Smooth muscle cell (in vitro differentiated cells): ENCODE results near the gene MTTP. TPM values are rescaled to one million over a fixed set of nuclear protein-coding genes. Genes with fewer than 3 reads are reported as not detected.

Experiments used
- DNase-seq: peaks from one replicate; lab custom pipeline; 2025; ENCODE audit not compliant: unreplicated experiment; lab: John Stamatoyannopoulos, UW
- H2AFZ ChIP-seq: fragments of 200-600 bp; sonication (generic); 2 replicates; pipeline ENCODE4 v1.6.0; 2016; ENCODE audit warnings: antibody characterized with exemption, low read depth, mild to moderate bottlenecking
- H3F3A ChIP-seq: fragments of 200-600 bp; sonication (generic); 2 replicates; pipeline ENCODE4 v1.6.0; 2017; ENCODE audit warnings: antibody characterized with exemption, low read depth
- H3K27ac ChIP-seq: fragments of 200-600 bp; sonication (generic); 2 replicates; pipeline ENCODE4 v1.5.1; 2016; ENCODE audit warnings: low read depth, mild to moderate bottlenecking
- H3K27me3 ChIP-seq: fragments of 200-600 bp; sonication (generic); 2 replicates; pipeline ENCODE4 v1.6.1; 2016; ENCODE audit warnings: low read depth, mild to moderate bottlenecking
- H3K36me3 ChIP-seq: fragments of 200-600 bp; sonication (generic); 2 replicates; pipeline ENCODE4 v1.5.1; 2016; ENCODE audit warnings: low read depth
- H3K4me1 ChIP-seq: fragments of 200-600 bp; sonication (generic); 2 replicates; pipeline ENCODE4 v1.5.1; 2016; ENCODE audit warnings: low read depth
- H3K4me2 ChIP-seq: fragments of 200-600 bp; sonication (generic); 2 replicates; pipeline ENCODE4 v1.6.0; 2016; ENCODE audit warnings: mild to moderate bottlenecking
- H3K4me3 ChIP-seq: fragments of 200-600 bp; sonication (generic); 2 replicates; pipeline ENCODE4 v1.5.1; 2016; ENCODE audit warnings: mild to moderate bottlenecking
- H3K79me2 ChIP-seq: fragments of 200-600 bp; sonication (generic); 2 replicates; pipeline ENCODE4 v1.6.0; 2016; ENCODE audit warnings: low read depth, mild to moderate bottlenecking
- H3K9ac ChIP-seq: fragments of 200-600 bp; sonication (generic); 2 replicates; pipeline ENCODE4 v1.6.0; 2016; ENCODE audit warnings: low read depth
- H3K9me3 ChIP-seq: fragments of 200-600 bp; sonication (generic); replicated peaks from 2 replicates; pipeline ENCODE4 v1.5.1; 2016; ENCODE audit warnings: low read depth
- H4K20me1 ChIP-seq: fragments of 200-600 bp; sonication (generic); 2 replicates; pipeline ENCODE4 v1.6.0; 2016; ENCODE audit warnings: low read depth
- whole genome bisulfite sequencing: methylation state at CpG from one replicate; pipeline ENCODE4 v1.1.7; 2016; ENCODE audit warnings: low lambda C conversion rate; 5-methylcytosine and 5-hydroxymethylcytosine counted together
- polyA plus RNA-seq: library from polyadenylated mRNA; unstranded; fragments of >200 nt; fragmentation: Nextera tagmentation; extraction: Ambion mirVana; gene quantifications from 2 replicates; pipeline ENCODE4 v1.2.1, GENCODE V29; 2016
- total RNA-seq: library from RNA; depleted of rRNA; stranded (reverse); fragments of >200 nt; gene quantifications from 2 replicates; pipeline ENCODE4 v1.2.3, GENCODE V29; 2014
- TF ChIP-seq, protein P1 (sequence below): fragments of 200-600 bp; sonication (generic); IDR thresholded peaks from 2 replicates; pipeline ENCODE4 v1.5.1; 2017; ENCODE audit warnings: borderline replicate concordance, mild to moderate bottlenecking, antibody characterized with exemption; ENCODE audit not compliant: insufficient read depth, poor library complexity, severe bottlenecking

The MTTP gene
- total and polyA plus RNA-seq, 2 experiments from 2014 or later = 0.31 TPM; not detected in 1

DNA sequence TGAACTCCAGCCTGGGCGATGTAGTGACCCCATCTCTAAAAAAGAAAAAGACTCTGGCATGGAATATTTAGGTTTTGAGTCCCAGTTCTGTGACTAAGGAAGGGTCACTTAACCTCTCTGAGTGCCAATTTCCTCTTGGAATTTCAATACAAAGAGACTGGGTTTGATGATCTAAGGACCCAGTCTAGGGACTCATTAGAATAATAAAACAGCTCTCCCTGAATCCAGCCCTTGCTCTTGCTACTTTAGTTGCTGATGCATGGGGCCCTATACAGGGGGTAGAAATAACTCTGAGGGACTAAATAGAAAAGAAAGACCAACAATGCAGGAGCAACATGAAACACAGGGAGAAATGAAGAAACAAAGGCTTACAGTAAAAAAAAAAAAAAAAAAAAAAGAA is 70.4 kb downstream of the MTTP start:
- Histone ChIP-seq H3K4me3 (no peak overlapping the region), H3K4me2 (no peak overlapping the region), H4K20me1 (no peaks in the 10 kb centered on the region), H2AFZ (no peak overlapping the region), H3K27me3 (no peaks in the 10 kb centered on the region), H3K9me3 (no peaks in the 10 kb centered on the region), H3F3A (no peaks in the 10 kb centered on the region), H3K79me2 (no peaks in the 10 kb centered on the region), H3K36me3 (no peaks in the 10 kb centered on the region), H3K4me1 (peaks cover 14% of the 10 kb centered on the region), H3K27ac (no peak overlapping the region), H3K9ac (no peak overlapping the region)
- TF ChIP-seq, protein P1, sequence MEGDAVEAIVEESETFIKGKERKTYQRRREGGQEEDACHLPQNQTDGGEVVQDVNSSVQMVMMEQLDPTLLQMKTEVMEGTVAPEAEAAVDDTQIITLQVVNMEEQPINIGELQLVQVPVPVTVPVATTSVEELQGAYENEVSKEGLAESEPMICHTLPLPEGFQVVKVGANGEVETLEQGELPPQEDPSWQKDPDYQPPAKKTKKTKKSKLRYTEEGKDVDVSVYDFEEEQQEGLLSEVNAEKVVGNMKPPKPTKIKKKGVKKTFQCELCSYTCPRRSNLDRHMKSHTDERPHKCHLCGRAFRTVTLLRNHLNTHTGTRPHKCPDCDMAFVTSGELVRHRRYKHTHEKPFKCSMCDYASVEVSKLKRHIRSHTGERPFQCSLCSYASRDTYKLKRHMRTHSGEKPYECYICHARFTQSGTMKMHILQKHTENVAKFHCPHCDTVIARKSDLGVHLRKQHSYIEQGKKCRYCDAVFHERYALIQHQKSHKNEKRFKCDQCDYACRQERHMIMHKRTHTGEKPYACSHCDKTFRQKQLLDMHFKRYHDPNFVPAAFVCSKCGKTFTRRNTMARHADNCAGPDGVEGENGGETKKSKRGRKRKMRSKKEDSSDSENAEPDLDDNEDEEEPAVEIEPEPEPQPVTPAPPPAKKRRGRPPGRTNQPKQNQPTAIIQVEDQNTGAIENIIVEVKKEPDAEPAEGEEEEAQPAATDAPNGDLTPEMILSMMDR = no peak
- whole genome bisulfite sequencing = 85% methylated on average over 1 of the region's 1 CpG
- no peak for DNase-seq

DNA sequence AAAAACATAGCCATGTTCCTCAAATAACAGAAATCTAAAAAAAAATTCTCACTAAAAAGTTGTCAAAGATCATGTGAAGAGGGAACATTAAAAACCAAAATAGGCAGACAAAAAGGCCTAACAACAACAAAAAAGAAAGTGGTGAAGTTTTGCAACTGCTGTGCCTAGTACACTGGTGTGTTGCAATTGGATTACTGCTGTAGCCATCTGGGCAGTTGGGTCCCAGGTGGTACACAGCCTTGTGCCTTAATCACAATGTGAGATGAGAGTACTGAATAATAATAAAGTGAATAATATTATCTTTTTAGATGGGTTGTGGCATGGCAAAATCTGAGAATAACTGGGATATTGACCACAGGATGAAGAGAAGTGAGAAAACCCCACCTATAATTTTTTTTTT is 71.0 kb downstream of the MTTP start:
- Histone ChIP-seq H3K9me3 (no peaks in the 10 kb centered on the region), H2AFZ (no peak overlapping the region), H3K36me3 (no peaks in the 10 kb centered on the region), H3K4me2 (no peak overlapping the region), H4K20me1 (no peaks in the 10 kb centered on the region), H3K4me3 (no peak overlapping the region), H3K27ac (no peak overlapping the region), H3K79me2 (no peaks in the 10 kb centered on the region), H3F3A (no peaks in the 10 kb centered on the region), H3K4me1 (peaks cover 14% of the 10 kb centered on the region), H3K9ac (no peak overlapping the region), H3K27me3 (no peaks in the 10 kb centered on the region)
- DNase-seq = no peak
- TF ChIP-seq, protein P1 = no peak

DNA sequence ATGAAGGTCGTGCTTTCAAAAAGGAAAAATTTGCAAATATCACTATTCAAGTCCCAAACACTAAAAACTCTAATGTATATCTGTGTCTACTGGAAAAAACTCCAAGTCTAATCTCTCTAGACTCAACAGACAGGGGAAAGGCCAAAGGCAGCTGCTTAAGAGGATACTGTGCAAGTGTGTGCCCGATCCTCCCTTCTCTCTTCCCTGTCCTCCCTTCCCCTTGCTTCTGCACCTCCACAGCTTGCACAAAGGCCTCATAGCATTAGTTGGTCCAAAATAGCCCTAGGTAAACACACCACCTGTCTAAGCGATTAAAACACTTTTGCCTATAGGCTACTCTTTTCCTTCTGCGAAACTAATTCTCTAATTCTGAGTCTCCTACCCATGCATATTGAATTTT is 72.4 kb downstream of the MTTP start:
- H3K4me3 ChIP-seq = no peak overlapping the region
- TF ChIP-seq, protein P1 = no peak
- H3K4me2 ChIP-seq = no peak overlapping the region
- no peaks in the 10 kb centered on the region for H3F3A ChIP-seq
- H3K27me3 ChIP-seq = no peaks in the 10 kb centered on the region
- H4K20me1 ChIP-seq = no peaks in the 10 kb centered on the region
- no peak for DNase-seq
- H3K9me3 ChIP-seq = no peaks in the 10 kb centered on the region
- peaks cover 14% of the 10 kb centered on the region for H3K4me1 ChIP-seq
- H3K79me2 ChIP-seq = no peaks in the 10 kb centered on the region
- no peak overlapping the region for H3K27ac ChIP-seq
- H2AFZ ChIP-seq = no peak overlapping the region
- H3K36me3 ChIP-seq = no peaks in the 10 kb centered on the region
- no peak overlapping the region for H3K9ac ChIP-seq
- 83% methylated on average over 4 of the region's 4 CpGs for WGBS

DNA sequence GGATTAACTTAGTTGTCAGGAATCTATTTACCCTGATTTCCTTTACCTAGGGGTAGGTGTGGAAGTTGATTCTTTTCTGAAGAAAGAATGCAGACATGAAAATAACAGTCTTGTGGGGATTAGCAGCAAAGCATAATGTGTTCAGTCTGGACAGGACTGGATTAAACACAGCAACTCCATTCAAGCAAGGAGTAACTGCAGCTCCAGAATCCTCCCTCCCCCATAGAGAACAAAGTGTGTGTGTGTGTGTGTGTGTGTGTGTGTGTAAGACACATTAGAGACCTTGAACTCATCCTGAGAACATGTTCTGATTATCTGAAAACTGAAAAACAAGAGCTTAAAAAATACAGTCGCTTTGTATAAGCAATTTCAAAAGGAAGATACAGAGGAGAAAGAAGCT is 73.7 kb downstream of the MTTP start:
- no peak overlapping the region for H3K9ac ChIP-seq
- H3F3A ChIP-seq = no peaks in the 10 kb centered on the region
- H3K36me3 ChIP-seq = no peaks in the 10 kb centered on the region
- peaks cover 14% of the 10 kb centered on the region for H3K4me1 ChIP-seq
- H3K79me2 ChIP-seq = no peaks in the 10 kb centered on the region
- H2AFZ ChIP-seq = peak overlapping the region; percentile 4
- no peak overlapping the region for H3K4me2 ChIP-seq
- TF ChIP-seq, protein P1 = no peak
- no peaks in the 10 kb centered on the region for H3K27me3 ChIP-seq
- no peak for DNase-seq
- no peak overlapping the region for H3K27ac ChIP-seq
- no peaks in the 10 kb centered on the region for H4K20me1 ChIP-seq
- no peaks in the 10 kb centered on the region for H3K9me3 ChIP-seq
- H3K4me3 ChIP-seq = no peak overlapping the region
- WGBS = 95% methylated on average over 1 of the region's 1 CpG
